HepG2 (cell line): ENCODE data around the gene LSM12. TPM values are rescaled to one million over a fixed set of nuclear protein-coding genes. Genes with fewer than 3 reads are reported as not detected.

Experiments
- ELF4 ChIP-seq: sonication (generic); formaldehyde crosslinking; IDR thresholded peaks from 2 replicates; pipeline ENCODE4 v1.5.0; 2020; ENCODE audit warnings: missing genetic modification reagents, mild to moderate bottlenecking, moderate library complexity, borderline replicate concordance
- HOXA9 ChIP-seq: sonication (generic); formaldehyde crosslinking; IDR thresholded peaks from 2 replicates; pipeline ENCODE4 v1.8.1; 2022; ENCODE audit warnings: missing genetic modification reagents, mild to moderate bottlenecking, moderate library complexity, borderline replicate concordance
- JUNB ChIP-seq: sonication (generic); formaldehyde crosslinking; IDR thresholded peaks from 2 replicates; pipeline ENCODE4 v1.8.0; 2022; ENCODE audit warnings: missing genetic modification reagents, mild to moderate bottlenecking, borderline replicate concordance
- KDM5B ChIP-seq: sonication (generic); formaldehyde crosslinking; IDR thresholded peaks from 2 replicates; pipeline ENCODE4 v1.4.0; 2020; ENCODE audit warnings: missing genetic modification reagents, mild to moderate bottlenecking, borderline replicate concordance
- KLF12 ChIP-seq: sonication (generic); formaldehyde crosslinking; IDR thresholded peaks from 2 replicates; pipeline ENCODE4 v1.4.0; 2020; ENCODE audit warnings: missing genetic modification reagents, borderline replicate concordance
- KMT2A ChIP-seq: sonication (generic); formaldehyde crosslinking; IDR thresholded peaks from 2 replicates; pipeline ENCODE4 v1.4.0; 2020; ENCODE audit warnings: missing genetic modification reagents
- NCOA2 ChIP-seq: sonication (generic); formaldehyde crosslinking; IDR thresholded peaks from 2 replicates; pipeline ENCODE4 v1.8.0; 2022; ENCODE audit warnings: inconsistent platforms
- NR0B2 ChIP-seq: sonication (generic); formaldehyde crosslinking; IDR thresholded peaks from 2 replicates; pipeline ENCODE4 v1.4.0; 2020; ENCODE audit warnings: mild to moderate bottlenecking, missing genetic modification reagents
- NR2F6 ChIP-seq, 2 experiments: IDR thresholded peaks; 2 replicates each; pipeline ENCODE4 v1.6.1; 2016; ENCODE audit warnings: antibody characterized with exemption in 1 of 2, mild to moderate bottlenecking in 1 of 2
- POGZ ChIP-seq: sonication (generic); formaldehyde crosslinking; IDR thresholded peaks from 2 replicates; pipeline ENCODE4 v1.4.0; 2020; ENCODE audit warnings: mild to moderate bottlenecking, missing genetic modification reagents
- POLR2AphosphoS2 ChIP-seq: IDR thresholded peaks from 2 replicates; pipeline ENCODE4 v1.6.1; 2011; ENCODE audit warnings: low read depth, low read length, improper control_type of control experiment
- POLR2G ChIP-seq: fragments of 200-400 bp; formaldehyde crosslinking; IDR thresholded peaks from 2 replicates; pipeline ENCODE4 v1.6.1; 2018; ENCODE audit warnings: mild to moderate bottlenecking, low read depth, low read length, moderate library complexity
- PRPF4 ChIP-seq: fragments of 200-400 bp; formaldehyde crosslinking; IDR thresholded peaks from 2 replicates; pipeline ENCODE4 v1.6.1; 2016; ENCODE audit warnings: low read length, low read depth; ENCODE audit not compliant: poor library complexity, severe bottlenecking
- RBM22 ChIP-seq: fragments of 200-400 bp; formaldehyde crosslinking; optimal IDR thresholded peaks from 2 replicates; pipeline ENCODE3; 2017; ENCODE audit warnings: mild to moderate bottlenecking, low read length, moderate library complexity
- RNF2 ChIP-seq: fragments of 450-650 bp; conservative IDR thresholded peaks from 2 replicates; pipeline ENCODE4 v1.6.1; 2016; ENCODE audit warnings: low read depth
- SIX4 ChIP-seq: sonication (generic); formaldehyde crosslinking; IDR thresholded peaks from 2 replicates; pipeline ENCODE4 v1.4.0; 2020; ENCODE audit warnings: missing genetic modification reagents
- SNAPC2 ChIP-seq: sonication (generic); formaldehyde crosslinking; IDR thresholded peaks from 2 replicates; pipeline ENCODE4 v1.8.1; 2022; ENCODE audit warnings: mild to moderate bottlenecking, missing genetic modification reagents
- SNRNP70 ChIP-seq: fragments of 200-400 bp; formaldehyde crosslinking; IDR thresholded peaks from 2 replicates; pipeline ENCODE4 v1.6.1; 2017; ENCODE audit warnings: mild to moderate bottlenecking, low read depth, low read length, moderate library complexity
- ZBTB7B ChIP-seq: sonication (generic); formaldehyde crosslinking; IDR thresholded peaks from 2 replicates; pipeline ENCODE4 v1.4.0; 2020; ENCODE audit warnings: missing genetic modification reagents
- ZMYM4 ChIP-seq: sonication (generic); formaldehyde crosslinking; IDR thresholded peaks from 2 replicates; pipeline ENCODE4 v1.8.1; 2023; ENCODE audit warnings: mild to moderate bottlenecking, missing genetic modification reagents
- ZNF512B ChIP-seq: sonication (generic); formaldehyde crosslinking; IDR thresholded peaks from 2 replicates; pipeline ENCODE4 v1.5.1; 2020; ENCODE audit warnings: missing genetic modification reagents, mild to moderate bottlenecking, borderline replicate concordance
- ZSCAN21 ChIP-seq: sonication (generic); formaldehyde crosslinking; IDR thresholded peaks from 2 replicates; pipeline ENCODE4 v1.8.0; 2022; ENCODE audit warnings: mild to moderate bottlenecking, missing genetic modification reagents, moderate library complexity, borderline replicate concordance
- polyA plus RNA-seq, 8 experiments: library from polyadenylated mRNA; depleted of rRNA in 3 of 8; stranded (reverse) in 7 of 8; unstranded in 1 of 8; fragments of >200 nt; fragmentation: Illumina TruSeq in 4 of 8; extraction: Trizol in 4 of 8; gene quantifications; 2 replicates each; pipeline versions ENCODE4 v1.2.1 to v1.2.3, GENCODE V29; 2011 to 2016; ENCODE audit warnings: low read depth in 4 of 8, missing spikeins in 1 of 8, mixed read lengths in 1 of 8; ENCODE audit not compliant: insufficient read depth in 1 of 8
- total RNA-seq, 5 experiments: library from RNA; depleted of rRNA; stranded (reverse); fragments of >200 nt; fragmentation: Illumina TruSeq; extraction: Trizol; gene quantifications; 2 replicates each; pipeline ENCODE4 v1.2.3, GENCODE V29; 2016; ENCODE audit warnings: low read depth in 1 of 5
- TF ChIP-seq, protein P1 (sequence below): sonication (generic); formaldehyde crosslinking; IDR thresholded peaks from 2 replicates; pipeline ENCODE4 v1.8.1; 2023; ENCODE audit warnings: mild to moderate bottlenecking, missing genetic modification reagents, borderline replicate concordance
- TF ChIP-seq, protein P2 (sequence below): sonication (generic); formaldehyde crosslinking; IDR thresholded peaks from 2 replicates; pipeline ENCODE4 v1.5.0; 2020; ENCODE audit warnings: mild to moderate bottlenecking, missing genetic modification reagents, borderline replicate concordance

Gene LSM12
- total and polyA plus RNA-seq, 2 of the 13 experiments (the other 11 are each of a cell fraction or from before 2014, with no cell fraction given): 52.8 to 55.7 TPM

- TF ChIP-seq ZNF512B (CRISPR knock-in tag): 0 out of 2 replicates have a peak, but pooled peaks have one; percentile 12
- peak; percentile 84 for TF ChIP-seq KDM5B
- no peak for TF ChIP-seq PRPF4
- no peak; the same call in 1 of the 2 replicates for TF ChIP-seq RNF2
- no peak for TF ChIP-seq JUNB (CRISPR knock-in tag)
- peak; percentile 48; the same call in 1 of the 2 replicates for TF ChIP-seq ZBTB7B
- TF ChIP-seq NR2F6 (IDR thresholded peaks at IDR 0.05): no peak
- no peak for TF ChIP-seq NR2F6 (CRISPR knock-in tag; IDR thresholded peaks at IDR 0.05)
- TF ChIP-seq ELF4: no peak
- TF ChIP-seq, protein P1, sequence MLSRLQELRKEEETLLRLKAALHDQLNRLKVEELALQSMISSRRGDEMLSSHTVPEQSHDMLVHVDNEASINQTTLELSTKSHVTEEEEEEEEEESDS: peak; percentile 58; the same call in 1 of the 2 replicates
- no peak for TF ChIP-seq ZMYM4
- 0 out of 2 replicates have a peak, but pooled peaks have one; percentile 39 for TF ChIP-seq SIX4 (CRISPR knock-in tag)
- TF ChIP-seq KMT2A: peak; percentile 40; the same call in 1 of the 2 replicates
- peak; percentile 36; the same call in 1 of the 2 replicates for TF ChIP-seq NR0B2
- TF ChIP-seq SNRNP70: no peak
- TF ChIP-seq SNAPC2 (CRISPR knock-in tag): peak; percentile 59; the same call in 1 of the 2 replicates
- peak; percentile 83 for TF ChIP-seq ZSCAN21 (CRISPR knock-in tag)
- TF ChIP-seq, protein P2, sequence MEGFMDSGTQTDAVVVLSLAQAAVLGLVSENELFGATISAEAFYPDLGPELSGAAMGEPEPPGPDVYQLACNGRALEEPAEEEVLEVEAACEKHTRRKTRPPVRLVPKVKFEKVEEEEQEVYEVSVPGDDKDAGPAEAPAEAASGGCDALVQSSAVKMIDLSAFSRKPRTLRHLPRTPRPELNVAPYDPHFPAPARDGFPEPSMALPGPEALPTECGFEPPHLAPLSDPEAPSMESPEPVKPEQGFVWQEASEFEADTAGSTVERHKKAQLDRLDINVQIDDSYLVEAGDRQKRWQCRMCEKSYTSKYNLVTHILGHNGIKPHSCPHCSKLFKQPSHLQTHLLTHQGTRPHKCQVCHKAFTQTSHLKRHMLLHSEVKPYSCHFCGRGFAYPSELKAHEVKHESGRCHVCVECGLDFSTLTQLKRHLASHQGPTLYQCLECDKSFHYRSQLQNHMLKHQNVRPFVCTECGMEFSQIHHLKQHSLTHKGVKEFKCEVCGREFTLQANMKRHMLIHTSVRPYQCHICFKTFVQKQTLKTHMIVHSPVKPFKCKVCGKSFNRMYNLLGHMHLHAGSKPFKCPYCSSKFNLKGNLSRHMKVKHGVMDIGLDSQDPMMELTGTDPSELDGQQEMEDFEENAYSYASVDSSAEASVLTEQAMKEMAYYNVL (CRISPR knock-in tag): 0 out of 2 replicates have a peak, but pooled peaks have one; percentile 59
- TF ChIP-seq POLR2AphosphoS2: no peak
- TF ChIP-seq NCOA2 (CRISPR knock-in tag): 0 out of 2 replicates have a peak, but pooled peaks have one; percentile 22
- 0 out of 2 replicates have a peak, but pooled peaks have one; percentile 14 for TF ChIP-seq HOXA9 (CRISPR knock-in tag)
- peak; percentile 49 for TF ChIP-seq RBM22
- peak; percentile 18; the same call in 1 of the 2 replicates for TF ChIP-seq POGZ (CRISPR knock-in tag)
- peak; percentile 52 for TF ChIP-seq POLR2G
- peak; percentile 38 for TF ChIP-seq KLF12 (CRISPR knock-in tag)
Observed at GRCh38 chr17:44004761-44005526, 61.5 kb downstream of the LSM12 start (continued).
